Activated CD4-positive, alpha-beta T cell treated with anti-CD3 and anti-CD28 coated beads for 4 hours (primary cell): ENCODE results near the gene DPM2.

Source experiments
- DNase-seq, 2 donors: peaks; one replicate each; pipeline ENCODE4 v3.0.0-alpha.2; 2020

The DPM2 gene

GRCh38 chr9:127895811-127896210 lies 41.8 kb downstream of the DPM2 start:
- DNase-seq = no peak

GRCh38 chr9:127893392-127893791 lies 44.3 kb downstream of the DPM2 start:
- DNase-seq = no peak

- no peak for DNase-seq
Observed at GRCh38 chr9:127892831-127893230, 44.8 kb downstream of the DPM2 start.

- DNase-seq = no peak
Observed at GRCh38 chr9:127890053-127890452, 47.6 kb downstream of the DPM2 start.

- no peak for DNase-seq
Observed at GRCh38 chr9:127887792-127888191, 49.9 kb downstream of the DPM2 start.

- DNase-seq = no peak
Observed at GRCh38 chr9:127886401-127886972, 51.2 kb downstream of the DPM2 start.

- DNase-seq = no peak
Observed at GRCh38 chr9:127885508-127886281, 52.0 kb downstream of the DPM2 start.
